HepG2 (cell line): Measurements from ENCODE around the gene RBM12. TPM values are rescaled to one million over a fixed set of nuclear protein-coding genes. Genes with fewer than 3 reads are reported as not detected.
A peak's percentile ranks its signal among the peaks of the same experiment; 100 is the strongest.

ENCODE experiments used
- ATF1 ChIP-seq: IDR thresholded peaks from 2 replicates; pipeline ENCODE4 v1.6.1; 2016; ENCODE audit warnings: mild to moderate bottlenecking, control low read depth
- ATF7 ChIP-seq, 2 experiments: fragments of 450-650 bp in 1 of 2; sonication (generic) in 1 of 2; formaldehyde crosslinking in 1 of 2; IDR thresholded peaks; 2 replicates each; pipeline versions ENCODE4 v1.4.0 to v1.6.1; 2016 to 2020; ENCODE audit warnings: antibody characterized with exemption in 1 of 2, mild to moderate bottlenecking in 1 of 2, missing genetic modification reagents in 1 of 2
- HMG20B ChIP-seq: conservative IDR thresholded peaks from 2 replicates; pipeline ENCODE4 v1.6.1; 2016; ENCODE audit warnings: missing genetic modification reagents, missing compliant biosample characterization
- MEIS2 ChIP-seq: sonication (generic); formaldehyde crosslinking; IDR thresholded peaks from 2 replicates; pipeline ENCODE4 v1.9.0; 2021; ENCODE audit warnings: mild to moderate bottlenecking, missing genetic modification reagents
- POLR2G ChIP-seq: fragments of 200-400 bp; formaldehyde crosslinking; IDR thresholded peaks from 2 replicates; pipeline ENCODE4 v1.6.1; 2018; ENCODE audit warnings: mild to moderate bottlenecking, low read depth, low read length, moderate library complexity
- SIN3B ChIP-seq: fragments of 150-350 bp; IDR thresholded peaks from 2 replicates; pipeline ENCODE4 v1.6.1; 2014; ENCODE audit warnings: low read length
- STAG1 ChIP-seq: sonication (generic); formaldehyde crosslinking; IDR thresholded peaks from 2 replicates; pipeline ENCODE4 v1.4.0; 2020; ENCODE audit warnings: missing genetic modification reagents
- TRIM24 ChIP-seq: sonication (generic); formaldehyde crosslinking; IDR thresholded peaks from 2 replicates; pipeline ENCODE4 v1.8.0; 2022; ENCODE audit warnings: mild to moderate bottlenecking, missing genetic modification reagents
- ZNF335 ChIP-seq: sonication (generic); formaldehyde crosslinking; IDR thresholded peaks from 2 replicates; pipeline ENCODE4 v1.4.0; 2020; ENCODE audit warnings: missing genetic modification reagents
- ZNF607 ChIP-seq: sonication (generic); formaldehyde crosslinking; IDR thresholded peaks from 2 replicates; pipeline ENCODE4 v1.5.1; 2020; ENCODE audit warnings: missing genetic modification reagents, mild to moderate bottlenecking, borderline replicate concordance
- ZNF713 ChIP-seq: sonication (generic); formaldehyde crosslinking; IDR thresholded peaks from 2 replicates; pipeline ENCODE4 v1.4.0; 2020; ENCODE audit warnings: mild to moderate bottlenecking, missing genetic modification reagents
- polyA plus RNA-seq, 8 experiments: library from polyadenylated mRNA; depleted of rRNA in 3 of 8; stranded (reverse) in 7 of 8; unstranded in 1 of 8; fragments of >200 nt; fragmentation: Illumina TruSeq in 4 of 8; extraction: Trizol in 4 of 8; gene quantifications; 2 replicates each; pipeline versions ENCODE4 v1.2.1 to v1.2.3, GENCODE V29; 2011 to 2016; ENCODE audit warnings: low read depth in 4 of 8, missing spikeins in 1 of 8, mixed read lengths in 1 of 8; ENCODE audit not compliant: insufficient read depth in 1 of 8
- total RNA-seq, 5 experiments: library from RNA; depleted of rRNA; stranded (reverse); fragments of >200 nt; fragmentation: Illumina TruSeq; extraction: Trizol; gene quantifications; 2 replicates each; pipeline ENCODE4 v1.2.3, GENCODE V29; 2016; ENCODE audit warnings: low read depth in 1 of 5
- TF ChIP-seq, protein P1 (sequence below): sonication (generic); formaldehyde crosslinking; IDR thresholded peaks from 2 replicates; pipeline ENCODE4 v1.5.0; 2020; ENCODE audit warnings: missing genetic modification reagents, mild to moderate bottlenecking, borderline replicate concordance
- TF ChIP-seq, protein P2 (sequence below): sonication (generic); formaldehyde crosslinking; IDR thresholded peaks from 2 replicates; pipeline ENCODE4 v1.9.0; 2022; ENCODE audit warnings: low read depth, missing genetic modification reagents
- TF ChIP-seq, protein P3 (sequence below): sonication (generic); formaldehyde crosslinking; IDR thresholded peaks from 2 replicates; pipeline ENCODE4 v1.4.0; 2020; ENCODE audit warnings: missing genetic modification reagents, mild to moderate bottlenecking, borderline replicate concordance
- TF ChIP-seq, protein P4 (sequence below): sonication (generic); formaldehyde crosslinking; IDR thresholded peaks from 2 replicates; pipeline ENCODE4 v1.9.0; 2021; ENCODE audit warnings: missing genetic modification reagents, mild to moderate bottlenecking, borderline replicate concordance
- TF ChIP-seq, protein P5 (sequence below): sonication (generic); formaldehyde crosslinking; IDR thresholded peaks from 2 replicates; pipeline ENCODE4 v1.8.0; 2022; ENCODE audit warnings: low read depth, missing genetic modification reagents
- TF ChIP-seq, protein P6 (sequence below): IDR thresholded peaks from 2 replicates; pipeline ENCODE4 v1.6.1; 2016; ENCODE audit warnings: low read depth

The RBM12 gene
- total and polyA plus RNA-seq, 2 of the 13 experiments (the other 11 are each of a cell fraction or from before 2014, with no cell fraction given), result 97.9 to 104 TPM

DNA sequence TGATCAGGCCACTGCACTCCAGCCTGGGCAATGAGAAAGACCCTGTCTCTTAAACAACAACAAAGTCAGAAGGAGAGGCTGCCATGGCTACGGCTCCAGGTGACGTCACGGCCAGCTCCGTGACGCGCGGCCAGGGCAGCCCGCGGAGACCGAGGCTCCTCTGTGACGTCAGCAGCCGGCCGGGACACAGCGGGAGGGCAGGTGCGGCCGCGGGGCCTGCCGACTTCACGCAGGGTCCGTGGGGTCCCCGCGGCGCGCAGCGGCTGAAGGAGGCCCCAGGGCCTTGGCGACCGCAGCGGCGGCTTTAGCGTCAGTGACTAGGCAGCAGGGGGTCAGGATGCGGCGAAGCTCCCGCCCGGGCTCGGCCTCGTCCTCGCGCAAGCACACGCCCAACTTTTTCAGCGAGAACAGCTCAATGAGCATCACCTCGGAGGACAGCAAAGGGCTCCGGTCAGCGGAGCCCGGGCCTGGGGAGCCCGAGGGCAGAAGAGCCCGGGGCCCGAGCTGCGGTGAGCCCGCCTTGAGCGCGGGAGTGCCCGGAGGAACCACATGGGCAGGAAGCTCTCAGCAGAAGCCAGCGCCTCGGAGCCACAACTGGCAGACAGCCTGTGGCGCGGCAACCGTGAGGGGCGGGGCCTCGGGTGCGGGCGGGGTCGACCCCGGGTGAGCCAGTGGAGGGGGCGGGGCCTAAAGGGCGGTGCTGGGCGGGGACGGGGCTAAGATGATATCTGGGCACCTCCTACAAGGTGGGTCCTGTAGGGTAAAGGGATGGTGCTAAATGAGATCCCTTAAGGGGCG is 48.8 kb downstream of the RBM12 start, which contains the start of gene SPAG4 (continued):
- TF ChIP-seq, protein P1, sequence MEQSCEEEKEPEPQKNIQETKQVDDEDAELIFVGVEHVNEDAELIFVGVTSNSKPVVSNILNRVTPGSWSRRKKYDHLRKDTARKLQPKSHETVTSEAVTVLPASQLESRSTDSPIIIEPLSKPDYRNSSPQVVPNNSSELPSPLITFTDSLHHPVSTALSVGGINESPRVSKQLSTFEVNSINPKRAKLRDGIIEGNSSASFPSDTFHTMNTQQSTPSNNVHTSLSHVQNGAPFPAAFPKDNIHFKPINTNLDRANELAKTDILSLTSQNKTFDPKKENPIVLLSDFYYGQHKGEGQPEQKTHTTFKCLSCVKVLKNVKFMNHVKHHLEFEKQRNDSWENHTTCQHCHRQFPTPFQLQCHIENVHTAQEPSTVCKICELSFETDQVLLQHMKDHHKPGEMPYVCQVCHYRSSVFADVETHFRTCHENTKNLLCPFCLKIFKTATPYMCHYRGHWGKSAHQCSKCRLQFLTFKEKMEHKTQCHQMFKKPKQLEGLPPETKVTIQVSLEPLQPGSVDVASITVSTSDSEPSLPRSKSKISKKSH, result peak; percentile 98
- TF ChIP-seq ATF7 (IDR thresholded peaks at IDR 0.05) (peak; percentile 96), ATF7 (CRISPR knock-in tag; IDR thresholded peaks at IDR 0.05) (peak; percentile 68), SIN3B (no peak; the same call in 1 of the 2 replicates), POLR2G (peak; percentile 91), TRIM24 (CRISPR knock-in tag) (no peak), ZNF713 (CRISPR knock-in tag) (peak; percentile 91; the same call in 1 of the 2 replicates), MEIS2 (CRISPR knock-in tag) (peak; percentile 98), STAG1 (CRISPR knock-in tag) (peak; percentile 32), ZNF335 (CRISPR knock-in tag) (peak; percentile 83; the same call in 1 of the 2 replicates), ATF1 (CRISPR knock-in tag) (peak; percentile 85), ZNF607 (CRISPR knock-in tag) (peak; percentile 100), HMG20B (peak; percentile 73; the same call in 1 of the 2 replicates)
- TF ChIP-seq, protein P2, sequence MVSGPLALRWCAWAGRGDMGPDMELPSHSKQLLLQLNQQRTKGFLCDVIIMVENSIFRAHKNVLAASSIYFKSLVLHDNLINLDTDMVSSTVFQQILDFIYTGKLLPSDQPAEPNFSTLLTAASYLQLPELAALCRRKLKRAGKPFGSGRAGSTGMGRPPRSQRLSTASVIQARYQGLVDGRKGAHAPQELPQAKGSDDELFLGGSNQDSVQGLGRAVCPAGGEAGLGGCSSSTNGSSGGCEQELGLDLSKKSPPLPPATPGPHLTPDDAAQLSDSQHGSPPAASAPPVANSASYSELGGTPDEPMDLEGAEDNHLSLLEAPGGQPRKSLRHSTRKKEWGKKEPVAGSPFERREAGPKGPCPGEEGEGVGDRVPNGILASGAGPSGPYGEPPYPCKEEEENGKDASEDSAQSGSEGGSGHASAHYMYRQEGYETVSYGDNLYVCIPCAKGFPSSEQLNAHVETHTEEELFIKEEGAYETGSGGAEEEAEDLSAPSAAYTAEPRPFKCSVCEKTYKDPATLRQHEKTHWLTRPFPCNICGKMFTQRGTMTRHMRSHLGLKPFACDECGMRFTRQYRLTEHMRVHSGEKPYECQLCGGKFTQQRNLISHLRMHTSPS, result peak; percentile 83
- TF ChIP-seq, protein P3, sequence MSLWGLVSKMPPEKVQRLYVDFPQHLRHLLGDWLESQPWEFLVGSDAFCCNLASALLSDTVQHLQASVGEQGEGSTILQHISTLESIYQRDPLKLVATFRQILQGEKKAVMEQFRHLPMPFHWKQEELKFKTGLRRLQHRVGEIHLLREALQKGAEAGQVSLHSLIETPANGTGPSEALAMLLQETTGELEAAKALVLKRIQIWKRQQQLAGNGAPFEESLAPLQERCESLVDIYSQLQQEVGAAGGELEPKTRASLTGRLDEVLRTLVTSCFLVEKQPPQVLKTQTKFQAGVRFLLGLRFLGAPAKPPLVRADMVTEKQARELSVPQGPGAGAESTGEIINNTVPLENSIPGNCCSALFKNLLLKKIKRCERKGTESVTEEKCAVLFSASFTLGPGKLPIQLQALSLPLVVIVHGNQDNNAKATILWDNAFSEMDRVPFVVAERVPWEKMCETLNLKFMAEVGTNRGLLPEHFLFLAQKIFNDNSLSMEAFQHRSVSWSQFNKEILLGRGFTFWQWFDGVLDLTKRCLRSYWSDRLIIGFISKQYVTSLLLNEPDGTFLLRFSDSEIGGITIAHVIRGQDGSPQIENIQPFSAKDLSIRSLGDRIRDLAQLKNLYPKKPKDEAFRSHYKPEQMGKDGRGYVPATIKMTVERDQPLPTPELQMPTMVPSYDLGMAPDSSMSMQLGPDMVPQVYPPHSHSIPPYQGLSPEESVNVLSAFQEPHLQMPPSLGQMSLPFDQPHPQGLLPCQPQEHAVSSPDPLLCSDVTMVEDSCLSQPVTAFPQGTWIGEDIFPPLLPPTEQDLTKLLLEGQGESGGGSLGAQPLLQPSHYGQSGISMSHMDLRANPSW (CRISPR knock-in tag), result no peak
- TF ChIP-seq, protein P4, sequence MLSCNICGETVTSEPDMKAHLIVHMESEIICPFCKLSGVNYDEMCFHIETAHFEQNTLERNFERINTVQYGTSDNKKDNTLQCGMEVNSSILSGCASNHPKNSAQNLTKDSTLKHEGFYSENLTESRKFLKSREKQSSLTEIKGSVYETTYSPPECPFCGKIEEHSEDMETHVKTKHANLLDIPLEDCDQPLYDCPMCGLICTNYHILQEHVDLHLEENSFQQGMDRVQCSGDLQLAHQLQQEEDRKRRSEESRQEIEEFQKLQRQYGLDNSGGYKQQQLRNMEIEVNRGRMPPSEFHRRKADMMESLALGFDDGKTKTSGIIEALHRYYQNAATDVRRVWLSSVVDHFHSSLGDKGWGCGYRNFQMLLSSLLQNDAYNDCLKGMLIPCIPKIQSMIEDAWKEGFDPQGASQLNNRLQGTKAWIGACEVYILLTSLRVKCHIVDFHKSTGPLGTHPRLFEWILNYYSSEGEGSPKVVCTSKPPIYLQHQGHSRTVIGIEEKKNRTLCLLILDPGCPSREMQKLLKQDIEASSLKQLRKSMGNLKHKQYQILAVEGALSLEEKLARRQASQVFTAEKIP, result no peak
- TF ChIP-seq, protein P5, sequence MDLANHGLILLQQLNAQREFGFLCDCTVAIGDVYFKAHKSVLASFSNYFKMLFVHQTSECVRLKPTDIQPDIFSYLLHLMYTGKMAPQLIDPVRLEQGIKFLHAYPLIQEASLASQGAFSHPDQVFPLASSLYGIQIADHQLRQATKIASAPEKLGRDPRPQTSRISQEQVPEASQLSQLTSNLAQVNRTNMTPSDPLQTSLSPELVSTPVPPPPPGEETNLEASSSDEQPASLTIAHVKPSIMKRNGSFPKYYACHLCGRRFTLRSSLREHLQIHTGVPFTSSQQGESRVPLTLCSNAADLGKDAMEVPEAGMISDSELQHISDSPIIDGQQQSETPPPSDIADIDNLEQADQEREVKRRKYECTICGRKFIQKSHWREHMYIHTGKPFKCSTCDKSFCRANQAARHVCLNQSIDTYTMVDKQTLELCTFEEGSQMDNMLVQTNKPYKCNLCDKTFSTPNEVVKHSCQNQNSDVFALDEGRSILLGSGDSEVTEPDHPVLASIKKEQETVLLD (CRISPR knock-in tag), result peak; percentile 91
- TF ChIP-seq, protein P6, sequence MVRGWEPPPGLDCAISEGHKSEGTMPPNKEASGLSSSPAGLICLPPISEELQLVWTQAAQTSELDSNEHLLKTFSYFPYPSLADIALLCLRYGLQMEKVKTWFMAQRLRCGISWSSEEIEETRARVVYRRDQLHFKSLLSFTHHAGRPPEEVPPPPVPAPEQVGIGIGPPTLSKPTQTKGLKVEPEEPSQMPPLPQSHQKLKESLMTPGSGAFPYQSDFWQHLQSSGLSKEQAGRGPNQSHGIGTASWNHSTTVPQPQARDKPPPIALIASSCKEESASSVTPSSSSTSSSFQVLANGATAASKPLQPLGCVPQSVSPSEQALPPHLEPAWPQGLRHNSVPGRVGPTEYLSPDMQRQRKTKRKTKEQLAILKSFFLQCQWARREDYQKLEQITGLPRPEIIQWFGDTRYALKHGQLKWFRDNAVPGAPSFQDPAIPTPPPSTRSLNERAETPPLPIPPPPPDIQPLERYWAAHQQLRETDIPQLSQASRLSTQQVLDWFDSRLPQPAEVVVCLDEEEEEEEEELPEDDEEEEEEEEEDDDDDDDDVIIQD (CRISPR knock-in tag), result no peak; the same call in 1 of the 2 replicates
